Caki2 (cell line): ENCODE measurements around the gene SNX6. TPM values are rescaled to one million over a fixed set of nuclear protein-coding genes. Genes with fewer than 3 reads are reported as not detected.
"Not testable (repeated sequence)": the region's sequence is repeated elsewhere in the genome, so short reads cannot be mapped to it uniquely, and the experiment has no call there.

ENCODE experiments used
- DNase-seq: peaks from one replicate; pipeline ENCODE4 v3.0.0-alpha.2; 2015; ENCODE audit warnings: low read depth
- in situ Hi-C: cut with HindIII; loops from 2 replicates; pipeline ENCODE4 v1.10.0; 2016; ENCODE audit warnings: low sequenced_read_pairs, low pct_unique_long_range_greater_than_20kb, mixed read lengths
- total RNA-seq: library from RNA; depleted of rRNA; stranded (reverse); fragments of >200 nt; shearing (Covaris generic); gene quantifications from 2 replicates; pipeline ENCODE4 v1.2.3, GENCODE V29; 2014; ENCODE audit warnings: low replicate concordance

SNX6 gene
- total RNA-seq, 1 experiment from 2014 or later, result 86.5 TPM

GRCh38 chr14:34593740-34594375, 36.1 kb downstream of the SNX6 start:
- in situ Hi-C loops, result no loop called here
- DNase-seq, result no peak

GRCh38 chr14:34592623-34593022, 37.3 kb downstream of the SNX6 start:
- in situ Hi-C loops, result no loop called here
- no peak for DNase-seq

GRCh38 chr14:34583525-34583924, 46.4 kb downstream of the SNX6 start:
- no peak for DNase-seq
- in situ Hi-C loops, result no loop called here

GRCh38 chr14:34582117-34582680, 47.7 kb downstream of the SNX6 start:
- DNase-seq, result no peak
- in situ Hi-C loops, result no loop called here

- no peak for DNase-seq
- in situ Hi-C loops, result no loop called here
Observed at GRCh38 chr14:34580381-34580780, 49.6 kb downstream of the SNX6 start.

DNA sequence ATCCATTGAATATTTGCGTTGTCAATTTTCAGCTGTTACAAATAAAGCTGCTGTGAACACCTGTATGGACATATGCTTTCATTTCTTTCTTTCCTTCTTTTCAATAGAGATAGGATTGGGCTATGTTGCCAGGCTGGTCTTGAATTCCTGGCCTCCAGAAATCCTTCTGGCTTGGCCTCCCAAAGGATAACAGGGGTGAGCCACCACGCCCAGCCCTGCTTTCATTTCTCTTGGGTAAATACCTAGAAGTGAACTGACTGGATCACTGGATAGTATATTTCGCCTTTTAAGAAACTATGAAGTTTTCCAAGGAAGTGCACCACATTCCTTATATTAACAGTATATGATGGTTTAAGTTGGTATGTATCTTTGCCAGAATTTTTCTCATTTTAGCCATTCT, 58.2 kb downstream of the SNX6 start:
- in situ Hi-C loops, result no loop called here
- no peak for DNase-seq

DNA sequence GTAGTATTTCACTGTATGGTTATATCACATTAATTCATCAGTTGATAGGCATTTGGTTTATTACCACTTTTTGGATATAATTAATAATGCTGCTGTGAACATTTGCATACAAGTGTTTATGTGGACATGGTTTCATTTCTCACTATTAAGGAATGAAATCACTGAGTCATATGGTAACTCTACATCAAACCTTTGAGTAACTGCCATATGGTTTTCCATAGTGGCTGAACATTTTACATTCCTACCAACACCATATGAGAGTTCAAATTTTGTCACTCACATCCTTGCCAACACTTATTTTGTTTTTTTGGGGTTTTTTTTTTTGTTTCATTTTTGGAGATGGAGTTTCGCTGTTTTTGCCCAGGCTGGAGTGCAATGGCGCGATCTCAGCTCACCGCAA, 60.2 kb downstream of the SNX6 start:
- DNase-seq, result no peak
- in situ Hi-C loops, result no loop called here

GRCh38 chr14:34568803-34569202, 61.1 kb downstream of the SNX6 start:
- no peak for DNase-seq
- in situ Hi-C loops, result no loop called here

DNA sequence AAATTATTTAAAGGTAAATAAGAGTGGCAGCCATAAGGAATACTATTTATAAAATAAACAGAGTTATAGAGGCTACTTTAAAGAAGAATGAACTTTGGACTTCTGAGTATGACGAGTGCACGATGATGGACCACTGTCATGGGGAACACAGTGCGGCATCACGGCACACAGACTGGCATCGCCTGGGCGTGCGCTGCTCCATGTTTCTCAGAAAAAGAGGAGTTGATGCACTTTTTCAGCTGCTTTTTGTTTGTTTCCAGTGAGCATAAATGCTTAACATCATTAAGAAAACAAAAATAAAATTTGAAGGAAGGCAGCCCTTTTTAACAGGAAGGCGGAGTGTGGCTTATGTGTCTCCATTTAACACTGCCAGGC, 67.2 kb downstream of the SNX6 start:
- DNase-seq, result no peak
- in situ Hi-C loops, result no loop called here

GRCh38 chr14:34562037-34562775, 67.7 kb downstream of the SNX6 start:
- DNase-seq, in situ Hi-C loops: not testable (repeated sequence)

- in situ Hi-C loops, result not testable (repeated sequence)
Observed at GRCh38 chr14:34556498-34556829, 73.5 kb downstream of the SNX6 start.

DNA sequence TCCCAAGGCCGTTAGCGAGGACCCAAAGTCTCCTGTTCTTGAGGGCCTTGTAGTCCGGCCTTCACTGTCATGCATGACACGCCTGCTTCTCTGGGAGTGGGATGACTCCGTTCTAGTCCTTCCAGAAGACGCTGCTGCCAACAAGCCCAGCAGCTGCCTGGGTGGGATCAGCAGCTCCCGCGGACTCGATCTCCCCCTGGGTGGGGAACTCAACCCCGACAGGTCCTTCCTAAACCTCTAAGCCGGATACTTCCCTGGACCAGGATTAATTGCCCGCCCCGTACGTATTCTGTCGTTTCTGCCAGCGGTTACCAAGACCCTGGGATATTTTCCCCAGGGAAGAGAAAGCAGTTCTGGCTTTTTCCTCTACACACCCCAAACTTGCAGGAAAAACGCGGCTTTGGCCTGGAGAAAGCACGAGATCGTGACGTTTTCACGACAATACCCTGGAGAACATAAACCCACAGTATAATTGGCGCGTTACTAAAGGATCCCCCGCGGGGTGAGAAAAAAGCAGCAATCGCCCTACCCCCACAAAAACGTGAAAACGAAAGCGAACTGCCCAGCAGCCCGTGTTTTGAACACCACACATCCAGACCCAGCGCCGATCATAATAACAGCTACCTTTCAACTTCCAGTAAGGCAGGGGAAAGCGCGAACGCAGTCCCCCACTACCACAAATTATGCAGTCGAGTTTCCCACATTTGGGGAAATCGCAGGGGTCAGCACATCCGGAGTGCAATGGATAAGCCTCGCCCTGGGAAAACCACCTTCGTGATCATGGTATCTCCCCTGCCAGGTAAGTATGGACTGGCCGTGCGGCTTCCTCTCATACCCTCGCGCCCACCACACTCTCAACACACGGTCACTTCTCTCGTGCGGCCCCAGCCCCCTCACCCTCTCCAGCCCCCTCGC, 74.1 kb downstream of the SNX6 start:
- in situ Hi-C loops, DNase-seq: not testable (repeated sequence)

More at GRCh38 chr14:34556498-34556829, 73.5 kb downstream of the SNX6 start:
- not testable (repeated sequence) for DNase-seq

DNA sequence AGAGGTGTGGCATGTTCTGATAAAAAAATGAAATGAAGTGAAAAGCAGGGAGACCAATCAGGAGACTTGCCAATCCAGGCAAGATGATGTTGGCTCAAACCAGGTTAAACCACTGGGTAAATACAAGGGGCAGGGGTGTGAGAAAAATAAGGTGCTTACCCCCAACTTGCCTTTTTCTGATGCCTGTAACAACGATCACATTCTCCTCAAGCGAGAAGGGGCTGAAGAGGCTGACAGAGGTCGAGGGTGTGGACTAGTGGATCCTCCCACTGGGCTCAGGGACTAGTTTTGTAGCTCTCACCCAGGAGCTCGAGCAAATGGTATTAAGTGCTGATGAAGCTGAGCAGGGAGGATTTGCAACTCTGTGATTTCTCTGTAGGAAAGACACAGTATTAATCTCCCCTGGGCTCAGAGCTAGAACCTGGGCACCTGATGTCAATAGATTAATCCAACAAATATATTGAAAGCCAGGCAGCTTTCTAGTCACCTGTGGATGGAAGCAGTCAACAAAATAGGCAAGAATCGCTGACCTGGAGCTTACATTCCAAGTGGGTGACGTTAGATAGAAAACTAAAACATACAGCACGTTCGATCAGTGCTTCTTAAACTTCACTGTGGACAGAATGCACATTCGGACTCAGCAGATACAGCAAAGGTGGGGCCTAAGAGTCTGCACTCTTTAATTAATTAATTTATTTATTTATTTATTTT, 75.3 kb downstream of the SNX6 start:
- DNase-seq, result peak; percentile 30
- in situ Hi-C loops, result no loop called here

DNA sequence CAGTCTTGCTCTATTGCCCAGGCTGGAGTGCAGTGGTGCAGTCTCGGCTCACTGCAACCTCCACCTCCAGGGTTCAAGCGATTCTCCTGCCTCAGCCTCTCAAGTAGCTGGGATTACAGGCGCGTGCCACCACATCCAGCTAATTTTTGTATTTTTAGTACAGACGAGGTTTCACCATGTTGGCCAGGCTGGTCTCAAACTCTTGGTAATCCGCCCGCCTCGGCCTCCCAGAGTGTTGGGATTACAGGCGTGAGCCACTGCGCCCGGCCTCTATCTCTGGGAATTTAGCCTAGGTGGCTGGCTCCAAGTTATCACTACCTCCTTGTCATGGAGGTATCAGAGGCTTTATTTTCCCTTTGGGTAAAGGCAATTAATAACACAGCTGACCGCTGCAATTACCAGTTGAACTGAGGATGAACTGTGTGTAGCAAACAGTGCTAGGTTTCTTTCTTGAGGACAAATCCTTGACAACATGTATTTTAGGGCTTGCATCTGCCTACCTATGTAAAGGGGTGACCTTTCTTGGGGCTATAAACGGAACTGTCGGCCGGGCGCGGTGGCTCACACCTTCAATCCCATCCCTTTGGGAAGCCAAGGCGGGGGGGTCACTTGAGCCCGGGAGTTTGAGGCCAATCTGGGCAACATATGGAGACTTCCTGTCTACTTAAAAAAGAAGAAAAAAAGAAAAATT, 80.5 kb downstream of the SNX6 start:
- DNase-seq, in situ Hi-C loops: not testable (repeated sequence)

- no peak for DNase-seq
- in situ Hi-C loops, result no loop called here
Observed at GRCh38 chr14:34548472-34548981, 81.4 kb downstream of the SNX6 start.

DNA sequence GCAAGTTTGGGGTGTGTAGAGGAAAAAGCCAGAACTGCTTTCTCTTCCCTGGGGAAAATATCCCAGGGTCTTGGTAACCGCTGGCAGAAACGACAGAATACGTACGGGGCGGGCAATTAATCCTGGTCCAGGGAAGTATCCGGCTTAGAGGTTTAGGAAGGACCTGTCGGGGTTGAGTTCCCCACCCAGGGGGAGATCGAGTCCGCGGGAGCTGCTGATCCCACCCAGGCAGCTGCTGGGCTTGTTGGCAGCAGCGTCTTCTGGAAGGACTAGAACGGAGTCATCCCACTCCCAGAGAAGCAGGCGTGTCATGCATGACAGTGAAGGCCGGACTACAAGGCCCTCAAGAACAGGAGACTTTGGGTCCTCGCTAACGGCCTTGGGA, 82.8 kb downstream of the SNX6 start:
- DNase-seq, in situ Hi-C loops: not testable (repeated sequence)

DNA sequence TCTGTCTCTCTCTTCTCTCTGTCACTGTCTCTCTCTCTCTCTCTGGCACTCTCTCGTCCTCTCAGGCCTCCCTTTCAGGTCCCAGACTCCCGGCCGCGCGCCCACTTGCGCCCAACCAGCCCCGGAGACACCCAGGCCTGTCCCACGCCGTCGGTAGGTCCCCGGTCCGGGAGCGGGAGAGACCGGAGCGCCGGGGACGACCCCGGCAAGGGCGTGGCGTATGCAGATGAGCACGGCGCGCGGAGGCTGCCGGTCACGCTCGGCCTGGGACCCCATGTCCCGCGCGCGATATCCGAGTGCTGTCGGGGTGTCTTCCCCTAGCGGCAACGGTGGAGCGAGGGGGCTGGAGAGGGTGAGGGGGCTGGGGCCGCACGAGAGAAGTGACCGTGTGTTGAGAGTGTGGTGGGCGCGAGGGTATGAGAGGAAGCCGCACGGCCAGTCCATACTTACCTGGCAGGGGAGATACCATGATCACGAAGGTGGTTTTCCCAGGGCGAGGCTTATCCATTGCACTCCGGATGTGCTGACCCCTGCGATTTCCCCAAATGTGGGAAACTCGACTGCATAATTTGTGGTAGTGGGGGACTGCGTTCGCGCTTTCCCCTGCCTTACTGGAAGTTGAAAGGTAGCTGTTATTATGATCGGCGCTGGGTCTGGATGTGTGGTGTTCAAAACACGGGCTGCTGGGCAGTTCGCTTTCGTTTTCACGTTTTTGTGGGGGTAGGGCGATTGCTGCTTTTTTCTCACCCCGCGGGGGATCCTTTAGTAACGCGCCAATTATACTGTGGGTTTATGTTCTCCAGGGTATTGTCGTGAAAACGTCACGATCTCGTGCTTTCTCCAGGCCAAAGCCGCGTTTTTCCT, 83.4 kb downstream of the SNX6 start:
- in situ Hi-C loops, DNase-seq: not testable (repeated sequence)
